ENCODE data around the gene ARHGAP5. TPM values are rescaled to one million over a fixed set of nuclear protein-coding genes. Genes with fewer than 3 reads are reported as not detected.

Gene ARHGAP5
- total RNA-seq, 1 experiment from 2014 or later: 63.0 TPM

- Histone ChIP-seq H3K27ac (ENCODE audit: low read length) (no peak overlapping the region), H3K9me3 (ENCODE audit: control insufficient read depth, insufficient read depth, low read depth, low read length) (no peaks in the 10 kb centered on the region), H3K4me1 (ENCODE audit: control insufficient read depth, insufficient read depth, low read length) (no peaks in the 10 kb centered on the region), H3K36me3 (ENCODE audit: control insufficient read depth, insufficient read depth, low read length) (no peaks in the 10 kb centered on the region), H3K27me3 (ENCODE audit: control insufficient read depth, insufficient read depth, low read length) (no peaks in the 10 kb centered on the region), H3K4me3 (ENCODE audit: low read depth in 2 of 2, low read length in 2 of 2) (no peak overlapping the region)
- TF ChIP-seq POLR2AphosphoS5 (IDR thresholded peaks at IDR 0.05; ENCODE audit: low read depth, low read length): no peak
- TF ChIP-seq, protein P1, sequence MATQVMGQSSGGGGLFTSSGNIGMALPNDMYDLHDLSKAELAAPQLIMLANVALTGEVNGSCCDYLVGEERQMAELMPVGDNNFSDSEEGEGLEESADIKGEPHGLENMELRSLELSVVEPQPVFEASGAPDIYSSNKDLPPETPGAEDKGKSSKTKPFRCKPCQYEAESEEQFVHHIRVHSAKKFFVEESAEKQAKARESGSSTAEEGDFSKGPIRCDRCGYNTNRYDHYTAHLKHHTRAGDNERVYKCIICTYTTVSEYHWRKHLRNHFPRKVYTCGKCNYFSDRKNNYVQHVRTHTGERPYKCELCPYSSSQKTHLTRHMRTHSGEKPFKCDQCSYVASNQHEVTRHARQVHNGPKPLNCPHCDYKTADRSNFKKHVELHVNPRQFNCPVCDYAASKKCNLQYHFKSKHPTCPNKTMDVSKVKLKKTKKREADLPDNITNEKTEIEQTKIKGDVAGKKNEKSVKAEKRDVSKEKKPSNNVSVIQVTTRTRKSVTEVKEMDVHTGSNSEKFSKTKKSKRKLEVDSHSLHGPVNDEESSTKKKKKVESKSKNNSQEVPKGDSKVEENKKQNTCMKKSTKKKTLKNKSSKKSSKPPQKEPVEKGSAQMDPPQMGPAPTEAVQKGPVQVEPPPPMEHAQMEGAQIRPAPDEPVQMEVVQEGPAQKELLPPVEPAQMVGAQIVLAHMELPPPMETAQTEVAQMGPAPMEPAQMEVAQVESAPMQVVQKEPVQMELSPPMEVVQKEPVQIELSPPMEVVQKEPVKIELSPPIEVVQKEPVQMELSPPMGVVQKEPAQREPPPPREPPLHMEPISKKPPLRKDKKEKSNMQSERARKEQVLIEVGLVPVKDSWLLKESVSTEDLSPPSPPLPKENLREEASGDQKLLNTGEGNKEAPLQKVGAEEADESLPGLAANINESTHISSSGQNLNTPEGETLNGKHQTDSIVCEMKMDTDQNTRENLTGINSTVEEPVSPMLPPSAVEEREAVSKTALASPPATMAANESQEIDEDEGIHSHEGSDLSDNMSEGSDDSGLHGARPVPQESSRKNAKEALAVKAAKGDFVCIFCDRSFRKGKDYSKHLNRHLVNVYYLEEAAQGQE (IDR thresholded peaks at IDR 0.05; ENCODE audit: insufficient read depth in 1 of 2, low read depth in 2 of 2, low read length in 1 of 2): no peak
- TF ChIP-seq CTCF (IDR thresholded peaks at IDR 0.05): no peak
- no peak for TF ChIP-seq TCF7L2 (IDR thresholded peaks at IDR 0.05; ENCODE audit: low read depth, low read length)
- no peak for TF ChIP-seq SIN3A (IDR thresholded peaks at IDR 0.05; ENCODE audit: borderline replicate concordance, insufficient read depth, low read depth, low read length)
- ChIA-PET CTCF (no interaction called here), POLR2A (no interaction called here)
- BruUV-seq (replicated peaks): no TSS peak
- DNase-seq (ENCODE audit: low read depth, low spot score) (no peak), ATAC-seq (no peak)
- in situ Hi-C loops (cut with HindIII; ENCODE audit: low pct_unique_long_range_greater_than_20kb, low sequenced_read_pairs) (no loop called here), intact Hi-C loops (cut with micrococcal nuclease; ENCODE audit: unreplicated experiment) (no loop called here)
Observed at GRCh38 chr14:32044454-32044853, 32.6 kb upstream of the ARHGAP5 start.

DNA sequence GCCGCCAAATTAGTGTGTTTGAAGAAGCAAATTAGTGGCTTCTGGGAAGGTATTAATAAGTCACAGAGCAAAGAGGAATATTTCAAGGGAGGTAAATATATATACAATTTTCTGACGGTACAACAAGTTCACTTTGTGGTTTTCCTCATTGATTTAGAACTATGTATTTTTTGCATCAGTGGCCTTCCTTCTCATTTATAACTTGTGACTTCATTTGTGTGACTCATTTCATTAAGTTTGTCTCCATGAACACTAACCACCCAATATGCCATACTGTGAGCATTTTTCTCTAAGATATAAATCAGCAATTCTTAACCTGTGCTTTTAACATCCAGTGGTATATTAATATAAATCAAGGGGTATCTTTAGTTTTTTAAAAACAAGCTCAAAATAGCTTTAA, 29.3 kb upstream of the ARHGAP5 start:
- H3K4me1 ChIP-seq (ENCODE audit: control insufficient read depth, insufficient read depth, low read length): no peaks in the 10 kb centered on the region
- TF ChIP-seq, protein P1 (IDR thresholded peaks at IDR 0.05; ENCODE audit: insufficient read depth in 1 of 2, low read depth in 2 of 2, low read length in 1 of 2): no peak
- TF ChIP-seq TCF7L2 (IDR thresholded peaks at IDR 0.05; ENCODE audit: low read depth, low read length) (no peak), CTCF (IDR thresholded peaks at IDR 0.05) (no peak), POLR2AphosphoS5 (IDR thresholded peaks at IDR 0.05; ENCODE audit: low read depth, low read length) (no peak), SIN3A (IDR thresholded peaks at IDR 0.05; ENCODE audit: borderline replicate concordance, insufficient read depth, low read depth, low read length) (no peak)
- intact Hi-C loops (cut with micrococcal nuclease; ENCODE audit: unreplicated experiment) (no loop called here), in situ Hi-C loops (cut with HindIII; ENCODE audit: low pct_unique_long_range_greater_than_20kb, low sequenced_read_pairs) (no loop called here)
- no peaks in the 10 kb centered on the region for H3K9me3 ChIP-seq (ENCODE audit: control insufficient read depth, insufficient read depth, low read depth, low read length)
- no peaks in the 10 kb centered on the region for H3K27me3 ChIP-seq (ENCODE audit: control insufficient read depth, insufficient read depth, low read length)
- CTCF ChIA-PET: no interaction called here
- POLR2A ChIA-PET: interaction anchor here (0.7 kb wide), 1 partner anchor 29 kb away, joined by 3 read pairs; the partner anchor contains the start of gene ARHGAP5
- no peak overlapping the region for H3K4me3 ChIP-seq (ENCODE audit: low read depth in 2 of 2, low read length in 2 of 2)
- BruUV-seq (replicated peaks): no TSS peak
- DNase-seq (ENCODE audit: low read depth, low spot score) (no peak), ATAC-seq (no peak)
- H3K36me3 ChIP-seq (ENCODE audit: control insufficient read depth, insufficient read depth, low read length): no peaks in the 10 kb centered on the region
- H3K27ac ChIP-seq (ENCODE audit: low read length): no peak overlapping the region

Data from Panc1 (cell line).